LHCN-M2 (cell line): ENCODE data around the gene ZCCHC2. TPM values are rescaled to one million over a fixed set of nuclear protein-coding genes. Genes with fewer than 3 reads are reported as not detected.

Experiments used
- DNase-seq: peaks from one replicate; pipeline ENCODE4 v3.0.0-alpha.2; 2012; ENCODE audit warnings: low read depth
- polyA plus RNA-seq: library from polyadenylated mRNA; unstranded; fragments of >200 nt; gene quantifications from one replicate; pipeline ENCODE4 v1.2.1, GENCODE V29; 2012; ENCODE audit warnings: missing spikeins
- total RNA-seq: library from RNA; depleted of rRNA; stranded (reverse); fragments of >200 nt; gene quantifications from 2 replicates; pipeline ENCODE4 v1.2.3, GENCODE V29; 2014; rRNA removed

The ZCCHC2 gene
- total RNA-seq, result 1.7 and 2.5 TPM in 2 replicates
- 1.4 TPM for polyA plus RNA-seq

GRCh38 chr18:62522504-62523254 is at the start of gene ZCCHC2:
Gene ZCCHC2 (plus strand): TSS chr18:62523025. CDS start chr18:62523425, 400 bp downstream.
- DNase-seq, result peak; percentile 94

- no peak for DNase-seq
Observed at GRCh38 chr18:62479574-62479973, 43.3 kb upstream of the ZCCHC2 start.

- DNase-seq, result no peak
Observed at GRCh38 chr18:62480927-62481326, 41.9 kb upstream of the ZCCHC2 start.

DNA sequence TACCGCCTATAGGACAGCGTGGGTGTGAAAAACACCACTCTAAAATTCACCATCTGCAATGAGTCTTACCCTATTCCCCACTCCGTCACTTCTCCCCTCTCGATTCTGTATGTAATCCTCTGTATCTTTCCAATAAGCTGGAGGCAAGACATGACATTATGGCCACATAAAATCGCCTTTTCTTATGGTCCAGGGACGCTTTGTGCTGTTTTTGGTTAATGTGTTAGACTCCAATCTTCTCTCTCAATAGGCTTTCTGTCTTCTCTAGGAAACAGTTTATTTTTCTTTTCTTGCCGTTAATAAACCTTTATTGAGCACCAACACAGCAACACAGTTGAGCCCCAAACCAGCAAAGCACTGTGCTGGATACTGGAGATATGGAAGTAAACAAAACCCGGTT is 37.9 kb upstream of the ZCCHC2 start:
- DNase-seq, result no peak

DNA sequence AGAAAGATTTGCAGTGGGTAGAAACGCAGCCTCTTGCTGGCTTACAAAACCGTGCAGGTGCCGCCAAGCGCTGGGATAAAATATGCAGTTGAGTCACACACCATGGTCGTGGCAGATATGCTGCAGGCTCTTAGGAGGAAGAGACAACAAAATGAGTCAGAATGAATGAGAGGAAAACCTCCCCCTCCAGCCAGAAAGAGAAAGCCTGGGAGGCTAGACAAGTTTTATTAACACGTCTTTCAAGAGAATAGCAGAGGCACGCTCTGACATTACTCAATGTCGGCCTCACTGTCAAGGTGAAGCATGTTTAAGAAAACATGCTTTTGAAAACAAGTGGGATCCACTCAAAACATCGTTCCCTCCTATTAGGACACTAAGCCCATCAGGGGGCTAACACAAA is 37.1 kb upstream of the ZCCHC2 start:
- peak; percentile 69 for DNase-seq

DNA sequence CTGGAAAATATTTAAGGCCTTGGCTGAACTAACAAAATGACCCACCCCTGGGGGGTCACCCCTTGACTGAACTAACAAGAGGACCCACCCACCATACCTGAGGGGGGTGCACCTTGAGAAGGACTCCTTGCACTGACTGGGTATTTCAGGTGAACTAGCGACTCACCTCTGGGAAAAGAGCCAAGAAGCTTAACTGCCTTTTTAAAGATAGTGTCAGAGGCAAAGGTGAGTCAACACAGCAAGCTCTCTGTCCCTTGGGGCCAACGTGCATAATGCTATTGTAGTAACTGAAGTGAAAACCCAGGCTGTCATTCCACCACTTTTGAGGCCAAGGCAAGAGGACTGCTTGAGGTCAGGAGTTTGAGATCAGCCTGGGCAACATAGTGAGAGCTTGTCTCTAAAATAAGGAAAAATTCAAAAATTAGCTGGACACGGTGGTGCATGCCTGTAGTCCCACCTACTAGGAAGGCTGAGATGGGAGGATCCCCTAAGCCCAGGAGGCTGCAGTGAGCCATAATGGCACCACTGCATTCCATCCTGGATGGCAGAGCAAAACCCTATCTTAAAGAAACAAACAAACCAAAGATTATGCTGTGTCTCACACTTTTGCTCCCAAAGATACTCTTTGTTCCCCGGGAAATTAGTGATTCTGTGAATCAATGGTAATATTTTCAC is 36.4 kb upstream of the ZCCHC2 start:
- DNase-seq, result peak; percentile 61

DNA sequence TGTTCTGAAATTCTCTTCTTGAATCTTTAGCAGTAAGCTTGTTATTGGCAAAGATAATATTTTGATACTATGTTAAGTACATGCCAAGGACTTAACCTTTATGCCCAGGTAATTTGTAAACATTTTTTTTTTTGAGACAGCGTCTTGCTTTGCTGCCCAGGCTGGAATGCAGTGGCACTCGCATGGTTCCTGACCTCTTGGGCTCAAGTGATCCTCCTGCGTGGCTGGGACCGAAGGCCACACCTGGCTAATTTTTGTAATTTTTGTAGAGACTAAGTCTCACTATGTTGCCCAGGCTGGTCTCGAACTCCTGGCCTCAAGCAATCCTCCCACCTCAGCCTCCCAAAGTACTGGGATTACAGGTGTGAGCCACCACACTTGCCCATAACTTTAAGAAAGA is 35.7 kb upstream of the ZCCHC2 start:
- DNase-seq, result no peak

DNA sequence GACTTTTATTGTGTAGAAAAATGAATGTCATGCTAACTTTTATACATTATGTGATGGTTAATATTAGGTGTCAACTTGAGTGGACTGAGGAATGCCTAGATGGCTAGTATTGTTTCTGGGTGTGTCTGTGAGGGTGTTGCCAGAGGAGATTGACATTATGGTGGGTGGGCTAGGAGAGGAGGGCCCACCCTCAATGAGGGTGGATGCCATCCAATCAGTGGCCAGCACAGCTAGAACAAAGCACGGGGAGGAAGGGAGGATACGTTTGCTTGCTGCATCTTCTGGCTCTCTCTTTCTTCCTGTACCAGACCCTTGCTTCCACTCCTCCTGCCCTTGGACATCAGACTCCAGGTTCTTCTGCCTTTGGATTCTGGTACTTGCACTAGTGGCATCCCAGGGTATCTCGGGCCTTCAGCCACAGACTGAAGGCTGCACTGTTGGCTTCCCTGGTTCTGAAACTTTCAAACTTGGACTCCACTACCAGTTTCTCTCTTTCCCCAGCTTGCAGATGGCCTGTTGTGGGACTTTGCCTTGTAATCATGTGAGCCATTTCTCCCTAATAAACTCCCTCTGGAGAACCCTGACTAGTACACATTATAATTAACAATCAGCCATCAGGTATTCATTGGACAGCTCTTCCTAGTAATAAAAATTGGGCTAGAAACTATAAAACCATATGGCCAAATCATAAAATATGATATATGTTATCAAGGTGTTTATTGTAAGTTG is 31.7 kb upstream of the ZCCHC2 start:
- DNase-seq, result no peak

GRCh38 chr18:62493033-62493862 is 29.6 kb upstream of the ZCCHC2 start:
- DNase-seq, result no peak

DNA sequence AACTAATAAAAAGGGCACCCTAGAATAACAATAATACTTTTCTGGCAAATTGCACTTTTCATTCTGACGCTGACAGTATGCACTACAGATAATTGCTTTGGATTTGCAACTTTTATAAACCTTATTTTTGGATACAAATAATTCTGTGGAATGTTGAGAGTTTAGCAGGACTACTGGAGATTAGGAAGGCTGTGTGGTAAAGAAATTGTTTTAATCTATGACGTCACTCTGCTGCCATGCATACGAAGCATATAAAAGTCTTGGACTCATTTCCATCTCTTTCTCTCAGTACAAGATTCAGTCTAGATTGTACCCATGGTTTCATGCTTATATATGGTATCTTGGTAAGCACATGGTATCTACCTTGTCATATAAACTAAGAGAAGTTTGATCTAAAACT is 28.1 kb upstream of the ZCCHC2 start:
- no peak for DNase-seq

DNA sequence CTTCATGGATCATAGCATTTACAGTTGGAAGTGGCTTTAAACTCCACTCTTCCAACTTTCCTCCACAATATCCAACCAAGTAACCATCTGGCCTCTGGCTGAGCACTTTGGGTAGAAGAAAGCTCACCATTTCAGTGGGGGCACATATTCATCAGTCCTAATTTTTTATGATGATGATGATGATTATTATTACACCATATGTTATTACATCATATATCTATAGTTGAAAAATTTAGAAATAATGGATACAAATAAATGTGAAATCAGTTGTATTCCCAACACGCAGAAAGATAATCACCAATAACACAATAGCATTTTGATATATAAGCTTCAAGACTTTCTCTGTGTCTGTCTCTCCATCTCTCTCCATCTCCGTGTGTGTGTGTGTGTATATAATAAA is 26.6 kb upstream of the ZCCHC2 start:
- DNase-seq, result no peak

GRCh38 chr18:62497190-62497772 is 25.5 kb upstream of the ZCCHC2 start:
- no peak for DNase-seq

DNA sequence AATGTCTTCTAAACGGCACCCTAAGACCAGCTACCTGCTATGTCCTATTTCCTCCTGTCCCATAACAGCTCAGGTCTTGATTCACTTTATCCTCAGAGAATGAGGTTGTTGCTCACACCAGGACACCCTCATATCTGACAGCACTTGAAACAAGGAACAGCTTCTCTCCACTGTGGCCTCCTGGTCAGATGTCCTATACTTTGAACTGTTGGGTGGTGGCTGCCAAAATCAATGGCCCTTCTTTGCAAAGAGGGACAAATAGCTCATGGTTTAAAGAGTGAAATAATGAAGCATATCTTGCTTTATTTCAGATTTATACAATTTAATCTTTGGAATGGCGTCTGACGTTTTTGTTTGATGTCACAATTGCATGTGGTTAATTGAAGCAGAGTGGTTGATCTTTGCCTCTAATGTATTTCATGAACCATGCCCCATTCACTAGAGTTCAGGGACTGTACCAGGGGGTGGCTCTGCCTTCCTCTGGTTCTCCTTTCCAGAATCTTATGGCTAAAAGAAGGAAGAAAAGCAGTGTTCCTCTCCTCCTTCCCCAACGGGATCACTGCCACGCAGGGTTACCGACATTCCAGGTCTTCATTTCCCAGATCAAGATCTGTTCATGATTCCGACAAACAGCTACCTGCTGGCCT is 24.1 kb upstream of the ZCCHC2 start:
- no peak for DNase-seq

DNA sequence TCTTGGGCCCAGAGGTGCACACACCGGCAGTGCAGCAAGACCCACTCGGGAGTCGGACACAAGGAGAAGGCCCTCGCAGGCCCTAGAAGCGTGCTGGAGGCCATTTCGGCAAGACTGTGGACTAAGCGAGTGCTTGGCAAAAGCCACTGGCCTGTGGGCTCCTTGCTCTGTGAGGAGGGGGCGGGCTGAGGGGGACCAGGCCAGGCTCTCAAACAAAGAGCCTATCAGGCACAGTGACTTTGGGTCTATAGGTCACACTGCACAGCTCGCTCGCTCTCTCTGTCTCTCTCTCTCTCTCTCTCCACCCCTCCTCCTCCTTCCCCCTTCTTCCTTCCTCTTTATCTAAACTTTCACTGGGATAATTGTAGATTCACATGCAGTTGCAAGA is 23.6 kb upstream of the ZCCHC2 start:
- DNase-seq, result no peak

- DNase-seq, result no peak
Observed at GRCh38 chr18:62500174-62500573, 22.7 kb upstream of the ZCCHC2 start.

- no peak for DNase-seq
Observed at GRCh38 chr18:62500966-62501591, 21.7 kb upstream of the ZCCHC2 start.

GRCh38 chr18:62505669-62506494 is 16.9 kb upstream of the ZCCHC2 start:
- no peak for DNase-seq

- no peak for DNase-seq
Observed at GRCh38 chr18:62506495-62507143, 16.2 kb upstream of the ZCCHC2 start.

GRCh38 chr18:62509779-62510178 is 13.0 kb upstream of the ZCCHC2 start:
- no peak for DNase-seq
